Panc1 (cell line): Measurements from ENCODE around the gene SLC5A2. TPM values are rescaled to one million over a fixed set of nuclear protein-coding genes. Genes with fewer than 3 reads are reported as not detected.
"Not testable (repeated sequence)": the region's sequence is repeated elsewhere in the genome, so short reads cannot be mapped to it uniquely, and the experiment has no call there.

Source experiments
- ATAC-seq: fragments of 200-7000 bp; cut with Tn5 transposase; 2 replicates; pipeline ENCODE4 v1.9.1; 2020; ENCODE audit warnings: mild to moderate bottlenecking, moderate library complexity
- BruUV-seq: library from RNA; stranded (reverse); fragments of 400-500 nt; replicated peaks from 2 replicates; lab custom pipeline; 2021; lab: Mats Ljungman, UMichigan
- CTCF ChIA-PET: fragments of 300-600 bp; sonication (Branson Sonifier 250); formaldehyde crosslinking; loops from one replicate; lab custom pipeline; 2022; ENCODE audit warnings: antibody characterized with exemption; lab: Charles Lee
- POLR2A ChIA-PET: fragments of 300-600 bp; sonication (Branson Sonifier 250); formaldehyde crosslinking; loops from one replicate; lab custom pipeline; 2022; ENCODE audit warnings: antibody characterized with exemption; lab: Charles Lee
- DNase-seq: peaks from one replicate; pipeline ENCODE4 v3.0.0-alpha.2; 2010; ENCODE audit warnings: low read depth, low spot score
- H3K27ac ChIP-seq: 2 replicates; pipeline ENCODE4 v1.5.1; 2011; ENCODE audit warnings: mild to moderate bottlenecking, low read length, inconsistent platforms
- H3K27me3 ChIP-seq: fragments of 200-500 bp; sonication (Bioruptor generic); 2 replicates; pipeline ENCODE4 v1.6.0; 2014; ENCODE audit warnings: low read length, inconsistent platforms; ENCODE audit not compliant: control insufficient read depth, insufficient read depth
- H3K36me3 ChIP-seq: fragments of 200-500 bp; sonication (Bioruptor generic); 2 replicates; pipeline ENCODE4 v1.5.1; 2014; ENCODE audit warnings: inconsistent platforms, mild to moderate bottlenecking, low read length, moderate library complexity; ENCODE audit not compliant: control insufficient read depth, insufficient read depth
- H3K4me1 ChIP-seq: 2 replicates; pipeline ENCODE4 v1.5.1; 2011; ENCODE audit warnings: inconsistent platforms, mild to moderate bottlenecking, low read length, moderate library complexity; ENCODE audit not compliant: control insufficient read depth, insufficient read depth
- H3K4me3 ChIP-seq, 2 experiments: 2 replicates each; pipeline ENCODE4 v1.5.1; 2011 to 2012; ENCODE audit warnings: low read depth in 2 of 2, low read length in 2 of 2, mild to moderate bottlenecking in 2 of 2, inconsistent platforms in 1 of 2, moderate library complexity in 1 of 2
- H3K9me3 ChIP-seq: fragments of 200-500 bp; sonication (Bioruptor generic); 2 replicates; pipeline ENCODE4 v1.5.1; 2014; ENCODE audit warnings: low read depth, mild to moderate bottlenecking, inconsistent platforms, low read length, moderate library complexity; ENCODE audit not compliant: control insufficient read depth, insufficient read depth
- POLR2AphosphoS5 ChIP-seq: IDR thresholded peaks from 2 replicates; pipeline ENCODE4 v1.6.1; 2012; ENCODE audit warnings: mild to moderate bottlenecking, low read depth, low read length, moderate library complexity
- REST ChIP-seq, 2 experiments: IDR thresholded peaks; 2 replicates each; pipeline ENCODE4 v1.6.1; 2011 to 2012; ENCODE audit warnings: low read depth in 2 of 2, control low read depth in 1 of 2, low read length in 1 of 2, mild to moderate bottlenecking in 1 of 2, moderate library complexity in 1 of 2; ENCODE audit not compliant: insufficient read depth in 1 of 2
- SIN3A ChIP-seq: IDR thresholded peaks from 2 replicates; pipeline ENCODE4 v1.6.1; 2012; ENCODE audit warnings: low read depth, mild to moderate bottlenecking, low read length, moderate library complexity, borderline replicate concordance; ENCODE audit not compliant: insufficient read depth
- TCF7L2 ChIP-seq: IDR thresholded peaks from 2 replicates; pipeline ENCODE4 v1.6.1; 2011; ENCODE audit warnings: mild to moderate bottlenecking, low read depth, low read length, inconsistent platforms
- in situ Hi-C: cut with HindIII; loops from 2 replicates; pipeline ENCODE4 v1.10.0; 2016; ENCODE audit warnings: low sequenced_read_pairs, low pct_unique_long_range_greater_than_20kb
- intact Hi-C: fragments of 100-400 bp; cut with micrococcal nuclease; formaldehyde crosslinking; loops from one replicate; pipeline ENCODE4 v1.10.0; 2022; ENCODE audit not compliant: unreplicated experiment
- total RNA-seq: library from RNA; stranded (reverse); gene quantifications from one replicate; pipeline ENCODE4 v1.2.1, GENCODE V29; 2021; ENCODE audit not compliant: unreplicated experiment
- TF ChIP-seq, protein P1 (sequence below): fragments of 450-650 bp; IDR thresholded peaks from 2 replicates; pipeline ENCODE4 v1.5.1; 2017; ENCODE audit warnings: mild to moderate bottlenecking

Gene SLC5A2
- total RNA-seq, 1 experiment from 2014 or later = 0.15 TPM

DNA sequence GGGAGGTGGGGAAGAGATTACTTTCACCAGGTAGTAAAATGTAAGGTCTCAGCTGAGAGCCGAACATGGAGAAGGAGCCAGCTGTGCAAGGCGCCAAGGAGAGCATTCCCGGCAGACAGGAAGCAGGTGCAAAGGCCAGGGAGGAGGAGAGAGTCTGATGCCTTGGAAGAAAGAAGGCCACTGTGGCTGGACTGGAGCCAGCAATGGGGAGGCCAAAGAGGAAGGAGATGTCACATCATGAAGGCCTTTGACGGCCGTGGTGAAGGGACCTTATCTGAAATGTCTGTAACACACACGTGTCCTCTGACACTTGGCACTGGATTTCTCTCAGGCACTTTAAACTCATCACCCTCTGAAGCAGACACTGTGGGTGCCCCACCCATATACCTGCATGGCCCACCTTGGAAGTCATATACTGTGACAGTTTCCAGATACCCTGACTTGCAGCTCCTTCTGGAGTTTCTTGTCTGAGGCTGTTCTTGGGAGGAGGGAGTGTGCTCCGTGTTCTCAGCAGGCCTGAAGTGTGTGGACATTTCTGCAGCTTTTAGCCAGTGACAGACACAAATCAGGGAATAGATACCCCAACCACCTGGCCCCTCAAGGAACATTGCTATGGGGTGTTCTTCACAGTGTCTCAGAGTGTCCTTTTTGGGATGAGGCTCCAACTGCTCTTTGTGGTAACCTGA lies 1.9 kb upstream of the SLC5A2 start:
- H3K36me3 ChIP-seq = no peaks in the 10 kb centered on the region
- POLR2A ChIA-PET = no interaction called here
- TF ChIP-seq, protein P1, sequence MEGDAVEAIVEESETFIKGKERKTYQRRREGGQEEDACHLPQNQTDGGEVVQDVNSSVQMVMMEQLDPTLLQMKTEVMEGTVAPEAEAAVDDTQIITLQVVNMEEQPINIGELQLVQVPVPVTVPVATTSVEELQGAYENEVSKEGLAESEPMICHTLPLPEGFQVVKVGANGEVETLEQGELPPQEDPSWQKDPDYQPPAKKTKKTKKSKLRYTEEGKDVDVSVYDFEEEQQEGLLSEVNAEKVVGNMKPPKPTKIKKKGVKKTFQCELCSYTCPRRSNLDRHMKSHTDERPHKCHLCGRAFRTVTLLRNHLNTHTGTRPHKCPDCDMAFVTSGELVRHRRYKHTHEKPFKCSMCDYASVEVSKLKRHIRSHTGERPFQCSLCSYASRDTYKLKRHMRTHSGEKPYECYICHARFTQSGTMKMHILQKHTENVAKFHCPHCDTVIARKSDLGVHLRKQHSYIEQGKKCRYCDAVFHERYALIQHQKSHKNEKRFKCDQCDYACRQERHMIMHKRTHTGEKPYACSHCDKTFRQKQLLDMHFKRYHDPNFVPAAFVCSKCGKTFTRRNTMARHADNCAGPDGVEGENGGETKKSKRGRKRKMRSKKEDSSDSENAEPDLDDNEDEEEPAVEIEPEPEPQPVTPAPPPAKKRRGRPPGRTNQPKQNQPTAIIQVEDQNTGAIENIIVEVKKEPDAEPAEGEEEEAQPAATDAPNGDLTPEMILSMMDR = no peak
- no peak for TF ChIP-seq TCF7L2
- DNase-seq = no peak
- no peak overlapping the region for H3K27ac ChIP-seq
- ATAC-seq = no peak
- intact Hi-C loops = loop anchor here (10.0 kb wide), 1 partner anchor 194 kb away; no protein-coding TSS in a partner anchor
- H3K4me3 ChIP-seq = no peak overlapping the region
- no peaks in the 10 kb centered on the region for H3K9me3 ChIP-seq
- no TSS peak for BruUV-seq
- peaks cover 4% of the 10 kb centered on the region; the same call in 1 of the 2 replicates for H3K4me1 ChIP-seq
- in situ Hi-C loops = no loop called here
- H3K27me3 ChIP-seq = no peaks in the 10 kb centered on the region
- CTCF ChIA-PET = interaction anchor here (0.8 kb wide), 1 partner anchor 253 kb away, joined by 3 read pairs; no protein-coding TSS in a partner anchor

GRCh38 chr16:31484048-31484447 lies 1.1 kb downstream of the SLC5A2 start:
- in situ Hi-C loops, H3K27me3 ChIP-seq, H3K9me3 ChIP-seq, CTCF ChIA-PET, H3K27ac ChIP-seq, H3K4me3 ChIP-seq, BruUV-seq, ATAC-seq, POLR2A ChIA-PET, H3K4me1 ChIP-seq, H3K36me3 ChIP-seq, DNase-seq: not testable (repeated sequence)
- intact Hi-C loops = loop anchor here (10.0 kb wide), 1 partner anchor 191 kb away; no protein-coding TSS in a partner anchor

DNA sequence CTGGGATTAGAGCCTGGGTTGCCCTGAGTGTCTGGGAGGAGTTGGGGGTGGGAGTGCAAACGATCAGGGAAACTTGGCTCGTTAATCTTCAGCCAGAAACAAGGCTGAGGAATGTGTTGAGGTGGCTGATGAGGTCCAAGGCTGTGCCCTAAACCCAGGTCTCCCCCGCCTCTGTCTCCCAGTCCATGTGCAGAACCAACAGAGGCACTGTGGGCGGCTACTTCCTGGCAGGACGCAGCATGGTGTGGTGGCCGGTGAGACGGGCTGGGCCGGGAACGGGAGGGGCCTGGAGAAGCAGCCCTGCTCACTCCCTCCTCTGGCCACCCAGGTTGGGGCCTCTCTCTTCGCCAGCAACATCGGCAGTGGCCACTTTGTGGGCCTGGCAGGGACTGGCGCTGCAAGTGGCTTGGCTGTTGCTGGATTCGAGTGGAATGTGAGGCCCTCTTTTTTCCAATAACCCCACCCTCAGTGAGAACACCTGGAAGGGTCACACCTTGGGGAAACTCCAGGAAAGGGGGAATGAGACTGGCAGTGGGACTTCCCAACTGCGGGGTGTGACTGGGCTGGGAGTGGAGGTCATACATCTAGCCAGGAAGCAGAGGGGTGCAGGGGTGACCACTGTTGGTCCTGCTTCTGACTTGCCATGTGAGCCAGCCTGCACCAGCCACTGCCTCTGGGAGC lies 1.7 kb downstream of the SLC5A2 start:
- TF ChIP-seq POLR2AphosphoS5 (no peak), SIN3A (no peak), TCF7L2 (no peak), REST (IDR thresholded peaks at IDR 0.05; ENCODE audit: insufficient read depth in 1 of 2, low read depth in 2 of 2, low read length in 1 of 2) (no peak)
- TF ChIP-seq, protein P1 = no peak
- ChIA-PET CTCF (no interaction called here), POLR2A (no interaction called here)
- intact Hi-C loops = loop anchor here (10.0 kb wide), 1 partner anchor 190 kb away; no protein-coding TSS in a partner anchor
- Histone ChIP-seq H3K9me3 (no peaks in the 10 kb centered on the region), H3K4me1 (no peaks in the 10 kb centered on the region), H3K27ac (no peak overlapping the region), H3K27me3 (no peaks in the 10 kb centered on the region), H3K36me3 (no peaks in the 10 kb centered on the region), H3K4me3 (no peak overlapping the region)
- no peak for ATAC-seq
- DNase-seq = no peak
- in situ Hi-C loops = no loop called here
- no TSS peak for BruUV-seq
